ENCODE measurements around the gene SDF4. TPM values are rescaled to one million over a fixed set of nuclear protein-coding genes. Genes with fewer than 3 reads are reported as not detected.
A peak's percentile ranks its signal among the peaks of the same experiment; 100 is the strongest.

SDF4 gene
- total RNA-seq: 100 to 1,000 TPM in 3 of 8 experiments, 10 to 100 TPM in 5; 53.9 to 202 (median 76.8) TPM

DNA sequence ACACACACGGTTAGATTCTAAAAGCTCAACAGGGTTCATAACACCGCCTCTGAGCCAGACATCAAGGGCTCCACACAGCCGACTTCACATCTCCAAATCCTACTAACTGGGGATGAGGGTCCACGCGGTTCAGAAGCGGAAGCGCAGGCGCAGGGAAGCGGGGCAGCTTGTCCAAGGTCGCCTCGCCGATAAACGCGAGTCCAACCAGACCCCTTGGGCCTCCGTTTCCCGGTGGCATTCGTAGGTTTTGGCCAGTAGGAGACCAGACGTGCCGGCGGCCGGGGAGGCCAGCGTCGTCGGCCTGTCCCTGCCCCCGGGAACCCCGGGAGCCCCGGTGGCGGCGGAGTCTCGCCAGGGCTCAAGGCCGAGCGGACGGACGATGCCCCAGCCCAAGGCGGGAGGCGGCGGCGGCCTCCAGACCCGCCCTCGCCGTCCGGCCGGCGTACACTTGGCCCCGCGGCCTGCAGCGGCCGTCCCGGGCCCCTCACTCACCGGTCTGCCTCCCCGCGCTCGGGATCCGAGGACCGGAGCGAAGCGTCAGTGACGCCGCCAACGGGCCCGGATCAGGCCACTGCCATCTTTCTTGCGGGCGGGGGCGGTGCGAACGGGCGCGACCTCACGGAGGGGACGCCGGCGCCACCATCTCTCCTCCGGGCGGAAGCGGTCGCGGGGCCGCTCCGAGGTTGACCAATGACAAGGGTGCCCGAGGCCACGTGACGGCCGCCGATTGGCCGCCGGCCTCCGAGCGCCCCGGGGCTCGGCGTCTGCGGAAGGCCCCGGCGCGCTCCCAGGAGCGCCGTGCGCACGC is at the start of gene SDF4:
Gene SDF4, minus strand, starts transcription at position 602 of the 808 bp plus-strand sequence. CDS start 3,229 bp downstream, outside the sequence.
- peak; percentile 82 to 96 (median 92) for ATAC-seq (replicated peaks in 6 of 8)
- 0 to 20% (median 1%) methylated on average over 1 to 30 of the region's 99 CpGs; no CpG with 5 or more reads in 3 of the 10 experiments for WGBS, 10 experiments
- peak within 1 kb of the TSS; percentile 92 to 98 for H3K27ac ChIP-seq
- H3K4me1 ChIP-seq (replicated peaks in 1 of 2): peaks cover 27 to 29% of the 10 kb centered on the region in 2 donors
- H3K4me3 ChIP-seq: peak within 1 kb of the TSS; percentile 70 to 98 (median 93)
- in situ Hi-C loops (cut with MboI; ENCODE audit: low pct_unique_long_range_greater_than_20kb in 2 of 9, low sequenced_read_pairs in 9 of 9, unreplicated experiment in 9 of 9): no loop called here

DNA sequence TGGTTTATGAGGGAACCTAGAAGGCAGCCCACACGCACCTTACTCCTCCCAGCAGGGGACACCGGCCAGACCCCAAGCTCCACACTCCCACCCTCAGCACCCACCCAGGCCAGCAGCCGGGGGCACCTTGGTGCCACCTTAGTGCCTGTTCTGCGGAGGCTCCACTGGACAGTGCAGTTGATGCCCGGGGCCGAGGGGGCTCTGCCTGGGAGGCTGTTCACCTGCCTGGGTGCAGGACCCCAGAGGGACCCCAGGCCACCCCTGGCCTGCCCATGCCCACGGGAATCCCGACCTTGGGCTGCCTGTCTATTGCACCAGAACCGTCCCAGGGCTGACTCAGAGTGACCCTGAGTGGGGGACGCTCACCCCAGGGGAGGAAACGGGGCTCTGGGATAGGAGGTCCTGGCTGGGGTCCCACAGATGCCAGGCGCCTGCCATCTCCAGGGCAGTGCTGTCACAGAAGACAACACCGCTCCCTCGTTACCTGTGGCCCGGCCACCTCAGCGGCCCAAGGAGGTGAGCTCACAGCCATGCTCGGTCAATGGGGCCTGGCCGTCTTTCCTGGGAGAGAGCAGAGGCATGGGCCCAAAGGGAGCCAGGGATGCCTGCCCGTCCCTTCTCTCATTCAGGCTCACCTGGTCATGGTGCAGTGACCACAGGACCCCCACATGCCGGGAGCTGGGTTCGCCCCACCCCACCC is 49.1 kb upstream of the SDF4 start:
- Histone ChIP-seq H3K4me3 (no peak overlapping the region), H3K27ac (no peak overlapping the region), H3K4me1 (replicated peaks in 1 of 2) (no peaks in the 10 kb centered on the region)
- peak in 3 of 8 experiments; percentile 2 to 9 (median 9) for ATAC-seq (replicated peaks in 6 of 8)
- 71 to 100% (median 77%) methylated on average over 1 to 6 of the region's 21 CpGs; no CpG with 5 or more reads in 6 of the 10 experiments for WGBS, 10 experiments
- in situ Hi-C loops (cut with MboI; ENCODE audit: low pct_unique_long_range_greater_than_20kb in 2 of 9, low sequenced_read_pairs in 9 of 9, unreplicated experiment in 9 of 9): no loop called here

- Histone ChIP-seq H3K4me3 (no peak overlapping the region), H3K4me1 (replicated peaks in 1 of 2) (peaks cover 6 to 7% of the 10 kb centered on the region in 2 donors), H3K27ac (no peak overlapping the region)
- WGBS, 10 experiments: 69 to 95% (median 86%) methylated on average over 4 to 16 of the region's 17 CpGs; no CpG with 5 or more reads in 3 of the 10 experiments
- in situ Hi-C loops (cut with MboI; ENCODE audit: low pct_unique_long_range_greater_than_20kb in 2 of 9, low sequenced_read_pairs in 9 of 9, unreplicated experiment in 9 of 9): no loop called here
- ATAC-seq (replicated peaks in 6 of 8): no peak
Observed at GRCh38 chr1:1279028-1279427, 47.2 kb upstream of the SDF4 start.

DNA sequence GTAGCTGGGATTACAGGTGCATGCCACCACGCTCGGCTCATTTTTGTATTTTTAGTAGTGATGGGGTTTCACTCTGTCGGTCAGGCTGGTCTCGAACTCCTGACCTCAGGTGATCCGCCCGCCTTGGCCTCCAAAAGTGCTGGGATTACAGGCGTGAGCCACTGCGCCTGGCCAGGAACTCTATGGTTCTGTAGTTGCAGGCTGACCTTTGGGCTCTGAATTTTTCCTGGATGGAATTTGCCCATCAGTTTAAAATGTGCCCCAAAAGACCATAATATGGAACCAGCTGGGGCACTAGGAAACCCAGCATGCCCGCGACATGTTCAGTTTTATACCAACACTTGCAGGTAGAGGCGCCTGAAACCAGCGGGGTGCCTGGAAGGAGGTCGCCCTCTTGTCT is 46.8 kb upstream of the SDF4 start:
- H3K4me3 ChIP-seq: no peak overlapping the region
- peaks cover 6 to 7% of the 10 kb centered on the region in 2 donors for H3K4me1 ChIP-seq (replicated peaks in 1 of 2)
- no peak overlapping the region for H3K27ac ChIP-seq
- in situ Hi-C loops (cut with MboI; ENCODE audit: low pct_unique_long_range_greater_than_20kb in 2 of 9, low sequenced_read_pairs in 9 of 9, unreplicated experiment in 9 of 9): no loop called here
- WGBS, 10 experiments: 78 to 100% (median 90%) methylated on average over 1 to 12 of the region's 13 CpGs; no CpG with 5 or more reads in 2 of the 10 experiments
- no peak for ATAC-seq (replicated peaks in 6 of 8)

GRCh38 chr1:1275836-1276235 is 44.0 kb upstream of the SDF4 start:
- WGBS, 10 experiments: 75 to 100% (median 81%) methylated on average over 1 to 9 of the region's 9 CpGs; no CpG with 5 or more reads in 1 of the 10 experiments
- in situ Hi-C loops (cut with MboI; ENCODE audit: low pct_unique_long_range_greater_than_20kb in 2 of 9, low sequenced_read_pairs in 9 of 9, unreplicated experiment in 9 of 9): no loop called here
- Histone ChIP-seq H3K4me3 (no peak overlapping the region), H3K4me1 (replicated peaks in 1 of 2) (peaks cover 25 to 26% of the 10 kb centered on the region in 2 donors), H3K27ac (no peak overlapping the region)
- no peak for ATAC-seq (replicated peaks in 6 of 8)

- no peak for ATAC-seq (replicated peaks in 6 of 8)
- WGBS, 10 experiments: 67 to 100% (median 96%) methylated on average over 1 to 4 of the region's 15 CpGs; no CpG with 5 or more reads in 5 of the 10 experiments
- in situ Hi-C loops (cut with MboI; ENCODE audit: low pct_unique_long_range_greater_than_20kb in 2 of 9, low sequenced_read_pairs in 9 of 9, unreplicated experiment in 9 of 9): loop anchor here in 3 of 9 experiments (25.0 kb wide), 2 partner anchors 113 to 263 kb away; partner anchors contain the start of genes AGRN (in 2 of the 3), HES4 (in 2 of the 3), ISG15 (in 2 of the 3) and TTLL10 (in 1 of the 3)
- H3K27ac ChIP-seq: no peak overlapping the region
- peak overlapping the region in 2 of 5 donors; percentile 86 to 90 for H3K4me3 ChIP-seq
- H3K4me1 ChIP-seq (replicated peaks in 1 of 2): peaks cover 26 to 27% of the 10 kb centered on the region in 2 donors
Observed at GRCh38 chr1:1274931-1275431, 43.2 kb upstream of the SDF4 start.

- Histone ChIP-seq H3K4me3 (peak overlapping the region; percentile 86 to 98 (median 96)), H3K27ac (peak overlapping the region; percentile 53 to 95), H3K4me1 (replicated peaks in 1 of 2) (peaks cover 26 to 27% of the 10 kb centered on the region in 2 donors)
- 40 to 79% (median 52%) methylated on average over 2 to 10 of the region's 31 CpGs; no CpG with 5 or more reads in 6 of the 10 experiments for WGBS, 10 experiments
- ATAC-seq (replicated peaks in 6 of 8): no peak
- in situ Hi-C loops (cut with MboI; ENCODE audit: low pct_unique_long_range_greater_than_20kb in 2 of 9, low sequenced_read_pairs in 9 of 9, unreplicated experiment in 9 of 9): loop anchor here in 3 of 9 experiments (25.0 kb wide), 2 partner anchors 112 to 262 kb away; partner anchors contain the start of genes AGRN (in 2 of the 3), HES4 (in 2 of the 3), ISG15 (in 2 of the 3) and TTLL10 (in 1 of the 3)
Observed at GRCh38 chr1:1274299-1274930, 42.6 kb upstream of the SDF4 start.

- ATAC-seq (replicated peaks in 6 of 8): peak; percentile 52 to 95 (median 92)
- peak within 1 kb of the TSS; percentile 86 to 98 (median 96) for H3K4me3 ChIP-seq
- 0% methylated on average over 7 of the region's 105 CpGs; no CpG with 5 or more reads in 9 of the 10 experiments for WGBS, 10 experiments
- in situ Hi-C loops (cut with MboI; ENCODE audit: low pct_unique_long_range_greater_than_20kb in 2 of 9, low sequenced_read_pairs in 9 of 9, unreplicated experiment in 9 of 9): loop anchor here in 3 of 9 experiments (25.0 kb wide), 2 partner anchors 111 to 261 kb away; partner anchors contain the start of genes AGRN (in 2 of the 3), HES4 (in 2 of the 3), ISG15 (in 2 of the 3) and TTLL10 (in 1 of the 3)
- peak within 1 kb of the TSS; percentile 89 to 95 for H3K27ac ChIP-seq
- peaks cover 26 to 27% of the 10 kb centered on the region in 2 donors for H3K4me1 ChIP-seq (replicated peaks in 1 of 2)
Observed at GRCh38 chr1:1273512-1274298, 41.9 kb upstream of the SDF4 start, which contains the start of gene UBE2J2. Gene UBE2J2, minus strand, starts transcription at chr1:1273854. Its CDS starts 5,862 bp downstream, at chr1:1267992.

GRCh38 chr1:1273209-1273511 is 41.4 kb upstream of the SDF4 start:
- Histone ChIP-seq H3K4me1 (replicated peaks in 1 of 2) (peaks cover 26 to 27% of the 10 kb centered on the region in 2 donors), H3K27ac (peak overlapping the region; percentile 89 to 95), H3K4me3 (peak overlapping the region; percentile 86 to 98 (median 96))
- peak in 3 of 8 experiments; percentile 1 to 2 (median 2) for ATAC-seq (replicated peaks in 6 of 8)
- WGBS, 10 experiments: 0% methylated on average over 8 to 11 of the region's 31 CpGs; no CpG with 5 or more reads in 8 of the 10 experiments
- in situ Hi-C loops (cut with MboI; ENCODE audit: low pct_unique_long_range_greater_than_20kb in 2 of 9, low sequenced_read_pairs in 9 of 9, unreplicated experiment in 9 of 9): loop anchor here in 3 of 9 experiments (25.0 kb wide), 2 partner anchors 111 to 261 kb away; partner anchors contain the start of genes AGRN (in 2 of the 3), HES4 (in 2 of the 3), ISG15 (in 2 of the 3) and TTLL10 (in 1 of the 3)

GRCh38 chr1:1272341-1273208 is 40.8 kb upstream of the SDF4 start:
- peak overlapping the region; percentile 89 to 95 for H3K27ac ChIP-seq
- in situ Hi-C loops (cut with MboI; ENCODE audit: low pct_unique_long_range_greater_than_20kb in 2 of 9, low sequenced_read_pairs in 9 of 9, unreplicated experiment in 9 of 9): loop anchor here in 3 of 9 experiments (25.0 kb wide), 2 partner anchors 110 to 260 kb away; partner anchors contain the start of genes AGRN (in 2 of the 3), HES4 (in 2 of the 3), ISG15 (in 2 of the 3) and TTLL10 (in 1 of the 3)
- ATAC-seq (replicated peaks in 6 of 8): peak in 1 of 8 experiments; percentile 0
- 19 to 82% (median 52%) methylated on average over 3 to 19 of the region's 43 CpGs; no CpG with 5 or more reads in 2 of the 10 experiments for WGBS, 10 experiments
- peak overlapping the region; percentile 86 to 98 (median 96) for H3K4me3 ChIP-seq
- peaks cover 26 to 27% of the 10 kb centered on the region in 2 donors for H3K4me1 ChIP-seq (replicated peaks in 1 of 2)

Data from motor neuron (in vitro differentiated cells).